GM12878 (cell line): Measurements from ENCODE around the gene TRIM45.

Experiments
- IKZF1 ChIP-seq: fragments of 450-650 bp; conservative IDR thresholded peaks from 2 replicates; pipeline ENCODE4 v1.6.1; 2017; ENCODE audit warnings: antibody characterized with exemption, mild to moderate bottlenecking
- JUND ChIP-seq: IDR thresholded peaks from 2 replicates; pipeline ENCODE4 v1.6.1; 2012; ENCODE audit warnings: low read depth, mild to moderate bottlenecking, low read length, improper control_type of control experiment, moderate library complexity
- NFIC ChIP-seq: IDR thresholded peaks from 2 replicates; pipeline ENCODE4 v1.6.1; 2012; ENCODE audit warnings: low read depth, mild to moderate bottlenecking, inconsistent platforms, low read length, moderate library complexity
- SUZ12 ChIP-seq: fragments of 200-600 bp; sonication (generic); IDR thresholded peaks from one replicate; pipeline ENCODE4 v1.6.1; 2018; ENCODE audit warnings: antibody characterized with exemption, mild to moderate bottlenecking; ENCODE audit not compliant: unreplicated experiment
- ZNF24 ChIP-seq: fragments of 450-650 bp; IDR thresholded peaks from 2 replicates; pipeline ENCODE4 v1.6.1; 2017; ENCODE audit warnings: antibody characterized with exemption, mild to moderate bottlenecking

DNA sequence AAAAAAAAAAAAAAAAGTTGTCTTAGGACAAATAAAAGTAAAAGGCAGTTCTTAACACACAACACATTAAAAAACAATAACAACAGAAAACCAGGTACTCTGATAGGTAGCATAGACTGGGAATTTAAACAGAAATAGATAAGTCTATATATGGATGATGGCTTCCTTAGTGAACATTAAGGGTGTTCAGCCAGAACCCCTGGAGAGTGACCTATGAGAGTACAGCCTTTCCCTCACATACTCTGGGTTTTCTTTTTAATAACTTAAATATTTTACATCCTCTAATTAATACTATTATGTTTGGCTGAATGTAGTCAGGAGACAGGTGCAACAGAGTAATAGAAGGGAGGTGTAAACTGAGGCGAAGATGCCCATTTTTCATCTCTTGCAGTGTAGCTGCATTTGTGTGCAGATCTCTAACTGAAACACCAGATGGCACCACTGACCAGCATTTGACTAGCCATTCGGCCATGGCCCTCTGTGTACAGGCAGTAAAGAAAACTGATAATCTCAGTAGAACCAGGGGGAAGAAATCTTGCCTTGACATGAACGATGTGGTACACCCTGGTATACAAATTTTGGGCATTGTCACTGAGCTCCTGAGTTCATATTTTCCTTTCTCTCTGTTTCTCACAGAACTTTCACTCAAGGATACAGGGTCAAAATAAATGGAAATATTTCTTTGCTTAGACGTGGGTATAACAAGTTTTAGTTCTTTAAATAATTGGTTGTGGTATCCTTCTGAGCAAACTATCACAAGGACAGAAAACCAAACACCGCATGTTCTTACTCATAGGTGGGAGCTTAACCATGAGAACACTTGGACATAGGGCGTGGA, 53.8 kb downstream of the TRIM45 start:
- TF ChIP-seq NFIC (no peak), SUZ12 (no peak), ZNF24 (no peak), IKZF1 (no peak), JUND (no peak)
